ENCODE data around the gene DCAF16.

- TF ChIP-seq CTCF (IDR thresholded peaks at IDR 0.05): no peak
- TF ChIP-seq EZH2 (IDR thresholded peaks at IDR 0.05; ENCODE audit: borderline replicate concordance, insufficient read depth, low read depth, low read length, poor library complexity, severe bottlenecking): no peak
These were observed 23.2 kb downstream of the DCAF16 start for GRCh38 chr4:17787315-17787714.
